Fibroblast of pulmonary artery (primary cell): ENCODE data around the gene PRELID3B.

Experiments used
- DNase-seq: peaks from one replicate; pipeline ENCODE4 v3.0.0-alpha.2; 2010; ENCODE audit warnings: low read depth
- H3K4me3 ChIP-seq: replicated peaks from 2 replicates; pipeline ENCODE4 v1.5.1; 2011; ENCODE audit warnings: low read depth, mild to moderate bottlenecking, control low read depth, low read length, moderate library complexity
- TF ChIP-seq, protein P1 (sequence below): IDR thresholded peaks from 2 replicates; pipeline ENCODE4 v1.5.1; 2011; ENCODE audit warnings: mild to moderate bottlenecking, control low read depth, low read length, inconsistent platforms; ENCODE audit errors: missing control alignments

PRELID3B gene

DNA sequence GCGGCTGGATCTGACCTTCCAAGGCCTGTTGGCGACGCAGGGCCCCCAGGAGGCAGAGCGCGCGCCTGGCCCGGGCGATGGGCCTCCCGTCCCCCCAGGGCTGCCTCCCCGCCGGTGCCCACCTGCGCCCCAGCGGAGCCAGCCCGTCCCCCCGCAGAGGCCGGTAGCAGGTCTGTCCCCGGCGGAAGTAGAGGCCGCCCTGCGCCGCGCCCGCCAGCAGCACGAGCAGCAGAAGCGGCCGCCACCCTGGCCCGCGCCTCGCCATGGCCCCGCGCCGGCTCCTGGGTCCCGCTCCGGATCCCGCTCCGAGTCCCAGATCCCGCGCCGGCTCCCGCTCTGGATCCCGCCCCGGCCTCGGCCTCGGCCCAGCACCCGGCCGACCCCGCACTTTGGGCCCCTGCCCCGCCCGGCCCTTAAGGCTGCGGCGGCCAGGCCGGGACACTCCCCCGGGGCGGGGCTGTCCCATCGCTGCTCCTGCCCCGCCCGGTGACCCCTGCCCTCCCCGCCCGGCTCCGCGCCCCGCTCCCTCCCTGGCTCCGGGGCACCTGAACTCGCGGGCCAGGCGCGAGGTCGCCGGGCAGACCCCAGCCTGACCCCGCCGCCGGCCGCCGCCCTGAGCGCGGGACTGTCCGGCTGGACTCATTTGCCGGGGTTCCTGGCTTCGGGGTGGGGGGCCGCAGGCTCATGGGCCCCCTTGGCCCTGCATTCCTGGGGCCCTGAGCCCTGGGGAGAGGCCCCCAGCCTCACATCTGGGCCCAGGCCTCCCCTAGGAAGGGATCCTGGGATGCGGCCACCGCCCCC, 35.5 kb downstream of the PRELID3B start, which contains the start of gene CTSZ:
CTSZ (minus strand) TSS at position 391 of the 801 bp plus-strand sequence; CDS start at position 265, 126 bp downstream.
- peak within 1 kb of the TSS; percentile 65 for H3K4me3 ChIP-seq
- TF ChIP-seq, protein P1, sequence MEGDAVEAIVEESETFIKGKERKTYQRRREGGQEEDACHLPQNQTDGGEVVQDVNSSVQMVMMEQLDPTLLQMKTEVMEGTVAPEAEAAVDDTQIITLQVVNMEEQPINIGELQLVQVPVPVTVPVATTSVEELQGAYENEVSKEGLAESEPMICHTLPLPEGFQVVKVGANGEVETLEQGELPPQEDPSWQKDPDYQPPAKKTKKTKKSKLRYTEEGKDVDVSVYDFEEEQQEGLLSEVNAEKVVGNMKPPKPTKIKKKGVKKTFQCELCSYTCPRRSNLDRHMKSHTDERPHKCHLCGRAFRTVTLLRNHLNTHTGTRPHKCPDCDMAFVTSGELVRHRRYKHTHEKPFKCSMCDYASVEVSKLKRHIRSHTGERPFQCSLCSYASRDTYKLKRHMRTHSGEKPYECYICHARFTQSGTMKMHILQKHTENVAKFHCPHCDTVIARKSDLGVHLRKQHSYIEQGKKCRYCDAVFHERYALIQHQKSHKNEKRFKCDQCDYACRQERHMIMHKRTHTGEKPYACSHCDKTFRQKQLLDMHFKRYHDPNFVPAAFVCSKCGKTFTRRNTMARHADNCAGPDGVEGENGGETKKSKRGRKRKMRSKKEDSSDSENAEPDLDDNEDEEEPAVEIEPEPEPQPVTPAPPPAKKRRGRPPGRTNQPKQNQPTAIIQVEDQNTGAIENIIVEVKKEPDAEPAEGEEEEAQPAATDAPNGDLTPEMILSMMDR = no peak
- peak; percentile 33 for DNase-seq

- no peak for DNase-seq
- TF ChIP-seq, protein P1 = no peak
- peak overlapping the region; percentile 65 for H3K4me3 ChIP-seq
Measured at GRCh38 chr20:59006167-59006863, 36.3 kb downstream of the PRELID3B start.

- peak overlapping the region; percentile 65 for H3K4me3 ChIP-seq
- no peak for DNase-seq
- TF ChIP-seq, protein P1 = no peak
Measured at GRCh38 chr20:59005523-59006166, 36.9 kb downstream of the PRELID3B start.

GRCh38 chr20:59004763-59005522, 37.6 kb downstream of the PRELID3B start:
- DNase-seq = no peak
- TF ChIP-seq, protein P1 = no peak
- no peak overlapping the region for H3K4me3 ChIP-seq

DNA sequence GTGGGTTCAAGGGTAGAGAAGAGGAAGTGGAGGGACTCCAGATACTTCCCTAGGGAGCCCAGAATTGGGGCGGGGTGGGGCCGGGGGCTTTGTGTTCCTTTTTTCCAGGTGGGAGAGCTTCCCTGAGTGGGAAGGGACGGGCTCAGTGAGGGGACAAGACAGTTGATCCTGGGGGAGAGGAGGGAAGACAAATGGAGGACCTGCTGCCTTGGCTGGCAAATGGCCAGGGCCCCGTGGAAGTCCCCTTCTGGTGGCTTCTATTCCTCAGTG, 38.2 kb downstream of the PRELID3B start:
- TF ChIP-seq, protein P1 = no peak
- no peak for DNase-seq
- no peak overlapping the region for H3K4me3 ChIP-seq

DNA sequence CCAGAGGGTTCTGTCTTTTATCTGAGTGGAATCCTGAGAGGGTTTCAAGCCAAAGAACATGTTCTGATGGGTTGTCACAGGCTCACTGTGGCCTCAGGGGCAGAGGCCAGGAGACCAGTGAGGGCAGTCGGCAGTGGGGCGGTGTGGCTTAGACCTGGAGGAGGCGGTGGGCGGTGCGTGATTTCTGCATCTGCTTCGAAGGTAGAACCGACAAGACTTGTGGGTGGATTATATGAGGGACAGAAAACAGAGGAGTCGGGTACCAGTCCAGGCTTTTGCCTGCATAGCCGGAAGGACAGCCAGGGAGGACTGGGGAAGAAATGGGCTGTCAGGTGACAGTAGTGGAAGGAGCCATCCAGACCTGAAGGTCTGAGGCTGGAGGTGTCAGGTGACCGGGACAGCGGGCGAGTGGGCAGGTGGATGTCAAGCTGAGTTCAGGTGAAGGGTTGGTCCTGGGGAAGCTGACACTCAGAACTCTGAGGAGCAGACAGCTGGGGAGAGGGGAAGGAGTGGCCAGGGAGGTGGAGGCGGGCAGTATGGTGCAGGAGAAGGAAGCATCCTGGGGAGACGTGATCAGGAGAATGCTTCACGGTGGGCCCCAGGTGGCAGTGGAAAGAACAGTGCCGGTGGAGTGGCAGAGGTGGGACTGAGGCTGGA, 38.6 kb downstream of the PRELID3B start:
- no peak for DNase-seq
- H3K4me3 ChIP-seq = no peak overlapping the region
- TF ChIP-seq, protein P1 = no peak
